ENCODE measurements around the gene TGIF2LY.
"Not testable (repeated sequence)": the region's sequence is repeated elsewhere in the genome, so short reads cannot be mapped to it uniquely, and the experiment has no call there.

TGIF2LY gene

GRCh38 chrY:3578767-3579166, at the start of gene TGIF2LY:
TSS of gene TGIF2LY (plus strand) at chrY:3579067. CDS start at chrY:3579245, 178 bp downstream.
- not testable (repeated sequence) for H3K4me3 Mint-ChIP-seq; DNase-seq; ATAC-seq; H3K36me3 Mint-ChIP-seq (ENCODE audit: low read depth); H3K27me3 Mint-ChIP-seq; H3K27ac Mint-ChIP-seq; H3K4me1 Mint-ChIP-seq; H3K9me3 Mint-ChIP-seq
